Activated T-cell treated with anti-CD3 and anti-CD28 coated beads for 48 hours (primary cell): Measurements from ENCODE around the gene PASD1.
"Not testable (repeated sequence)": the region's sequence is repeated elsewhere in the genome, so short reads cannot be mapped to it uniquely, and the experiment has no call there.

ENCODE experiments used
- DNase-seq: peaks from one replicate; pipeline ENCODE4 v3.0.0-alpha.2; 2020; ENCODE audit warnings: low read depth

Gene PASD1

DNA sequence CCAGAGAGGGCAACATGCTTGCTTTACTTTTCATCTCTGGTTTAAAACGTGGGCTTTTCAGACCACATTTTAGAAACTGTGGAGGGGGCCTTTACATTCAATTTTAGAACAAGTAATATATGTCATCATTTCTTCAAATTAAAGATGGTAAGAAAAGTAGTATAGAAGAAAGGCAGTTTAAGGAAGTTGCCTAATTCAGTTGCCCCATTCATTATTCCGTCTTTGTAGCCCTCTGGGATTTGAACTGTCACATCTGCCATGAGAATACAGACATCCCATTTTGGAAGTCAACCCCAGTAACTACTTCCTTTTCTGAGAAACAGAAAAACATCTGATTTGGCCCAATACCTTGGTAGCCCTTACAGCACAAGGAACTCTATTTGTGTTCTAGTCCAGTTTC, 61.2 kb downstream of the PASD1 start:
- no peak for DNase-seq

DNA sequence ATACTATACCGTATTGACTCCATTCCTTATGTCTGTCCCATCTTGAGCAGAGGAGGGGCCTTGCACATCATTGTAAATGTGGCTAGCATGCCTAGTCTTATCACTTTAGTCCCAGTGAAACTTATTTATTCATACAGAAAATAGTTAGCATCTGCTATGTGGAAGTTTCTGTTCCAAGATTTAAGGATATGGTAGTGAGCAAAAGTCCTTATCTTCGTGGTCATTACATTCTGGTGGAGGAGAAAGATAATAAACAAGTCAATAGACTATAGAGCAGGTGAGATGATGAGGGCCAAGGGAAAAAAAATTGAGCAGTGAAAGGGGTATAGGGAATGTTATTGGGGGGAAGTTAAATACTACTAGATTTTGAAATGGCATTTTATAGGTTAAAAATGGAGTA, 68.3 kb downstream of the PASD1 start:
- no peak for DNase-seq

DNA sequence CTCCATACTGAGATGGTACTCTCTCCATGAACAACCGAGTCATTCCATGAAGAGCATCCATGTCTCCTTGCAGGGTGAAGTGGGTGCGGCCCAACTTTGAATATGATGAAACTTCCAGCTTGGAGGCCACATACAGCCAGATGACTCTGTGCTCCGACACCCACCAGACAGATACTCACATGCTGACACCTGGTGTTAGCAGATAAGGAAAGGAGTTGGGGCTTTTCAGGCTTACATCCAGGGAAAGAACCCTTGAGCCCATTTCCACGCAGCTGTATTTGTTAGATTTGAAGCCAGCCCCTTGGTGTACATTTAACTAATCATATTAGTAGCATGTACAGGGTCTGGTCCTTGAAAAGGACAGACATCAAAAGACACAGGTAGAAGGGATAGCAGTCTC, 69.7 kb downstream of the PASD1 start:
- no peak for DNase-seq

DNA sequence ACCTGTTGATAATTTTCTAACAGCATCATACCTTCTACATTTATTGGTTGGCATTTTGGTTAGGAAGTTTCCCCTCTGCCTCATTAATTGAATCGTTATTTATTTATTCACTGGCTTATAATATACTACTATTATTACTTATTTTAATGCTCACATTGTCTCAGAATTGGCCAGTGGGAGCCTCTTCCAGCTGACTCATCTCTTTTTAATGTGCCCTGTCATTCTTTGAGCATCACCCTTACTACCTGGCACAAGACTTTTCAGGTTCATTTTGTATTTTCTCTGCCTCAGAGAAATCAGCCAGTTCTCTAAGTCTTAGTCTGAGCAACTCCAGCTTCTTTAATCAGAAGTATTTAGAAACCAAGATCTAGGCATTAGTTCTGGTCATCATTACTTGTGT, 71.5 kb downstream of the PASD1 start:
- DNase-seq, result no peak

DNA sequence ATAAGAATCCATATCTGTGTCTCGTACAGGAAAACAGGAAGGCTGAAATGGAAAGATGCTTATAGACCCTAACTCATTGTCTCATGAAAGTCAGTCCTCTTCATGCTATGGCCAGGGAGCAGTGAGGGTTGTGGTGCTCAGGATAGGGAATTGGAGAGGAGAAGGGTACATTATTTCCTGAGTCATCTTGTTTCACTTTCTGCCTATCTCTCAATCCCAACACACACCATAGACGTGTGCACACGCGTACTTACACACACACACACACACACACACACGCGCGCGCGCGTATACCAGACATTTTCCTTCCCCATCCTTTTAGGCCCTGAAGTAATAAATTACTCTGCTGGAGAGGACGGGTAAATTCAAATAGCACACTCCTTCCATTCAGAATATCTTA, 78.1 kb downstream of the PASD1 start:
- no peak for DNase-seq

DNA sequence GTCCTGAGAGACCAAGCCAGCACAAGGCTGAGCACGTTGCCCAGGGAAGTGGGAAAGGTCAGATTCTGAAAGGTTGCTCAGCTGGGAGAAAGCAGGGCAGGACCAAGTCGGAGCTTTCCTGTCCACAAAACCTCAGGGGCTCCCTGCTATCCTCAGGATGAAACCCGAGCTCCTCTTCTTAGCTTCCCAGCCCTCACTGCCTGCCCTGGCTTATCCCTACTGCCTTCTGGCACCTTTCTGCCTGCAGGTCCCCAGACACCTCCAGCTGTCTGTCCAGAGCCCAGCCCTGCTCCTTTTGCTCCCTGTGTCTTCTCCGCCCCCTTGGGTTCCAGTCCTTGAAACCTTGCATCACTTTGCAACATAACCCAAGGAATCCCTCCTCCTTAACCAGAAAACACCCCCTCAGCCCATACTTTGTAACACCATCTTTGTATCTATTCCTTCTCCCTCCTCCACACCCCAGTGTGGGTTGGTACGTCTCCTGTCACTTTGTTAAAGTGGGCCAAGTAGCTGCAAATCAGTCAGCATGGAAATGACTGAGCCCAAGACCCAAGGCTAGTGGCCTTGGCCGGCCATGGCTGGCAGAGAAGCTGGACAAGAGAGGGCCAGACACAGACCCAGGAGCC, 111.8 kb downstream of the PASD1 start:
- DNase-seq, result no peak

DNA sequence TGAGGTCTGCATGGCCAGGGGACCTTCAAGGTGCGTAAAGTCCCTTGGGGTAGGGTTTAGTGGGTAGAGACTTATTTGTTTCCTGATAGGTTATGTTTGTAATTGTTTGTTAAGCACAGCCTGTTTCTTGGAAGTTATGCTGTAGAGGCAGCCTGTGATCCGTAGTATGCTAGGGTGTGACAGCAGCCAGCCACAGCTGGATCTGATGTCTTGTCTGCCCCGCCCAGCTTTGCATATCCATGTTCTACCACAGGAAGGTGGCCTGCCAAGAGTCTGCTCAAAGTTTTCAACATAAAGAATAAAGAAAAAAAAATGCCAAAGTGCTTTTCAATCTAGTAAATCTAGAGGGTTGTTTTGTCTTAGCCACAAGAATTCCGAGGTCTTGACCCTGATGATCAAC, 112.7 kb downstream of the PASD1 start:
- no peak for DNase-seq

DNA sequence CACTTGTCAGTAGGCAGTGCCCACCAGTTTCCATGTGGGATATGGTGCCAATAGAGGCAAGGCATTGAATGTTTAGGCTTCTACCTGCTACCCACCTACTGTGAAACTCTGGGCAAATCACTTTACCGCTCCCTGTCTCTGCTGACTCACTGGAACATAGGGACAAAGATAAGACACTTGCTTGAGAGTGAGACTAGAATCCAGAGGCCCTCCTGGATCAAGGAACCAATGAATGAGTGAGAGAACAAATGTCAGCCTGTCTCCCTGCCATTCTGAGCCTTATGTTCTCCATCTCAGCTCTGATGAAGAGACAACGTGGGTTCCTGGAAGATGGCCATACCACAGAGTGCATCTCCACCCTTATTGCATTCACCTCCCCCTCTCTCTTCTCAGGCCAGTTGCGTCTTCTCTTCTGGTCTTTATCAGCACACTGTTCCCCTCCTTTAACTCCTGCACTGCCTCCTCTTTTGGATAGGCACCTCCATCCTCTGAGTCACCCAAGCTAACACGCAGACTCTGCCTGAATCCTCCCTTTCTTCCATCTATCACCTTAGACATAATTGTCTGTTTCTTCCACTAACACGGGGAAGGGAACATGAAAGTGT, 116.4 kb downstream of the PASD1 start:
- DNase-seq, result no peak

DNA sequence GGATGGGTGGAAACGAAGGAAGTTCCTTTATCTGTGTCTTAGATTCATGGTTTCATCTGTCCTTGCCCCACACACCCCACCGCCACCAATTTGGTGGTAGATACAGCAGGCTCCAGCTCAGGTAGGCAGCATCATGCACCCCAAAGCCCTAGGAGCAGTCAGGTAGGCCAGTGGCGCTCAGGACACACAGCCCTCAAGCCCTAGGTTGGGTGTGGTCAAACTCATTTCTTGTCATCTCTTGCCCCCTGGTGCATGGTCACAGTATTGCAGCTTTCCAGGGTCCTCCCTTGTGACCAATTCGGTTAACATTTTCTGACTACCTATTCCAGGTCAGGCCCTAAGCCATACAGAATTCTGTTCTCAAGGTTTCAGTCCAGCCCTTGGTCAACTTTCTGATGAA, 117.3 kb downstream of the PASD1 start:
- peak; percentile 42 for DNase-seq

DNA sequence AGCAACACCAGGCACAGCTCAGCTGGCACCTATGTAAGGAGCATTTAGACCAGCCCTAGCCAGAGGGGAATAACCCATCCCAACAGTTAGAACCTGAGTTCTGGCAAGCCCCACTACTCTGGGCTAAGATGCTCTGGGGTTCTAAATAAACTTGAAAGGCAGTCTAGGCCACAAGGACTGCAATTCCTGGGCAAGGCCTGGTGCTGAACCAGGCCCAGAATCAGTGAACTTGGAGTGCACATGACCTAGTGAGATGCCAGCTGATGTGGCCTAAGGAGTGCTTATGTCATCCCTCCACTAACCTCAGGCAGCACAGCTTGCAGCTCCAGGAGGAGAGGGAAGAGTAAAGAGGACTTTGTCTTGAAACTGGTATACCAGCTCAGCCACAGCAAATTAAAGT, 124.2 kb downstream of the PASD1 start:
- no peak for DNase-seq

DNA sequence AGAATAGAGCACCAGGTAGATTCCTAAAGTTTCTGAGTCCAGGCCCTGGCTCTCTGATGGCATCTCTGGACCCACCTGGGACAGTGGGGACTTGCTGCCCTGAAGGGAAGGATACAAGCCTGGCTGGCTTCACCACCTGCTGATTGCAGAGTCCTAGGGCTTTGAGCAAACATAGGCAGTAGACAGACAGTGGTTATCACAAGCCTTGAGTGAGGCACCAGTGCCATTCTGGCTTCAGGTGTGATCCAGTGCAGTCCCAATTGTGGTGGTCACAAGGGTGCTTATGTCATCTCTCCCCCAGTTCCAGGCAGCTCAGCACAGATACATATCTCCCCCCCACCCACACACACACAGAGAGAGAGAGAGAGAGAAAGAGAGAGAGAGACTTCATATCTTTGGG, 125.2 kb downstream of the PASD1 start:
- no peak for DNase-seq

DNA sequence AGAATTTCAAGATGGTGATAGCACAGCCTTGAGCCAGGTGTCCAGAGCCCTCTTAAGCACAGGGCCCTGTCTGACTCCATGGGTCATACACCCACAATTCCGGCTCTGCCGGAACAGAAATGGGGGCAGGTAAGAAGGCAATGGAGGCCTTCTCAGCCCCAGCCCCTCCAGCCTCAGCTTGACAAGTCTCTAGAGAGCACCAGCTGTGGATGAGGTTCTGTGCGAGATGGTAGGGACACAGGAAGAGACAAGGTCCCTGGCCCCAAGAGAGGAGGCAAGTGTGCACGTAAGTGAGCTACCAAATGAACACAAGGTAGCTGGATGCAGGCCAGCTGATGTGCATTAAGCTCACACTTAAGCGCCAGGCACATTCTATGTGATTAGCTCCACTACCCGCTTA, 129.3 kb downstream of the PASD1 start:
- no peak for DNase-seq

DNA sequence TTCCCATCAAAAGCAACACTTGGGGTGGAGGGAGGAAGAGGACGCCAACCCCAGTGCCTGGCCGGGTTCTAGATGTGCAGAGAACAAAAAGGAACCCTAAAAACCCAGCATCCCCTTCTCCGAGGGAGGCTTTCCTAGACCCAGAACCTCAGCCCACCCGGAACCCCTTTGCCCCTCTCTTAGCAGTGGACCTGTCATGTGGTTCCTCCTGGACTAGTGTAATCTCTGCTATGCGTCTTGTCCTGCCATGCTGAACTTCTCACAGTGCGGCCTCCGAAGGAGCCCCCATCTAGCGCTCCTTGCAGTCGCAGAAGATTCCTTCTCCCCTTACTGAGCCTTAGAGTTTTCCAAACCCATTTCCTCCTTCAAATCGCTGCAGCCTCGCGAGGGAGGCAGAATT, 130.6 kb downstream of the PASD1 start:
- no peak for DNase-seq

DNA sequence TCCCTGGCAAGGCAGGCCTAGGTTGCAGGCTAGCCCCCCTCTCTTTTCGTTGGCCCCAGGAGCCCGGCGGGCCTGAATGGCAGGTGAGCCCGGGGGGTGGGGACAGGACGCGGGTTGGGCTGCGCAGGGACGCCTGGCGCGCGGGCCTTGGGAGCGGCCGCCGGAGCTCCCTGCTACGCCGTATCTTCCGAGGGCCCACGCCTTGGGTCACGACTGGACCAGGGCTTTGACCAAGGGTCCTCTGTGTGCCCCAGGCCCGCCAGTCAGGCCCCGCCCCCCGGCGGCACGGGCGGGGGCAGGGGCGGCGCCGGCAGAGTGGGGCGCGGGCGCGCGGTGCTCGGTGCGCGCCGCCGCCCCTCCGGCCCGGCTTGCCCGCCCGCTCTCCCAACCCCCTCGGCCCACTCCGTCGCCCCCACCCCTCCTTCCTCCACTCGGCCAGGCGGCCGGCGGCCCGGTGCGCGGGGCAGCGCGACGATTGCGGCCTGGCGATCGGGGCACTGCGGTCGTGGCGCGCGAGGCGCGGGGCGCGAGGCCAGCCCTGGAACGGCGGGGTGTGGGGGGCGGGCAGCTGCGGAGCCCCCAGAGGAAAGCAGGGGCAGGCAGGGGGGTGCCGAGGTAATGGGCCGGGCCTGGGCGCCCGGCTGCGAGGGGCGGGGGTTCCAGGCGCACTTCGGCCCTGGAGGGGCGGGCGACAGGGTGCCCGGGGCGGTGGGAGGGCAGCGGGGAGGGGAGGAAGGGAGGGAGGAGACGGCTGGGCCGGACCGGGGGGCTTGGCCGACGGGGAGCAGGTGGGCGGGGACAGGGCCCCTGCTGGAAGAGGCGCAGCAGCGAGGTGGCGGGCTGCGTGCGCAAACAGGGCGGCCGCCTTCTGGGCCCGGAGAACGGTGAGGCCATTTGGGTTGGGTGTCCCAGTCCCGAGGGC, 131.4 kb downstream of the PASD1 start, which contains the start of gene PRRG3:
Gene PRRG3, plus strand, starts transcription at position 798 of the 922 bp plus-strand sequence. CDS start 3,357 bp downstream, outside the sequence.
- no peak for DNase-seq

DNA sequence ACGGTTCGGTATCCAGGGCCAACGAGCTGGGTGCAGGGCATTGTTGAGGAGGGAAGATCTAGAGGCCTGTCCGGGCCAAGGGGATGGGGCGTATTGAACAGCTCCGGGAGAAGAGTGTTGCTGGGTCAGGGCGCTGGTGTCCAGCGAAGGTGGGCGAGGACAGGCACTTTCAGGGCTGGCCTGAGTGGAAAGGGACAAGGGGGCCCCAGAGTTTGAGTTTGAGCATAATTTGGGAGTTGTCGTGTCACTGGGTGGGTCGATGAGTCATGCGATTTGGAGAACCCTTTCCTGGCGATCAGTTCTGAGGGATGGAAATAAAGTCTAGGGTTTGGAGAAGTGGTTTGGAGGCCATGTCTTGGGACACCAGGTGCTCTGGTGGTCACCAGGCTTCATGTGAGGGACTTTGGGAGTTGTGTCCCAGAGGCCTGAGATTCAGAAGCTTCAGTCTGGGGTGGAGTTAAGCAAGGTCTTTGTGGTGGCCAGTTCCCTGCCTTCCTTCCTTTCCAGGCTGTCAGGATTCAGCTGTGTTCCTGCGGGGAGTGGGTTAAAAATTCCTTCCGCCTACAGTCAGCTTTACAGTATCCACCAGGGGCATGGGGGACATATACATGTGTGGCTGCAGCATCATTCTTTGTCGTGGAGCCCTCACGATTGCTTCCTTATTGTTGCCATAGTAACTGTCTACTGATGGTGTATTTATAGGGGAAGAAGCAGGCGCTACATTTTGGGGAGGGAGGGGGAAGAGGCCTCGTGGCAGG, 132.3 kb downstream of the PASD1 start:
- DNase-seq, result no peak

DNA sequence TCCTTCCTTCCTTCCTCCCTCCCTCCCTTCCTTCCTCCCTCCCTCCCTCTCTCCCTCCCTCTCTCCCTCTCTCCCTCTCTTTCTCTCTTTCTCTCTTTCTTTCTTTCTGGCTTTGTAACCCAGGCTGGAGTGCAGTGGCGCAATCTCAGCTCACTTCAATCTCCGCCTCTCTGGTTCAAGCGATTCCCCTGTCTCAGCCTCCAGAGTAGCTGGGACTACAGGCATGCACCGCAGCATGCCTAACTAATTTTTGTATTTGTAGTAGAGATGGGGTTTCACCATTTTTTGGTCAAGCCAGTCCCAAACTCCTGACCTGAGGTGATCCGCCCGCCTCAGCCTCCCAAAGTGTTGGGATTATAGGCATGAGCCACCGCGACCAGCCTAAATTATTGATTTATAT, 133.6 kb downstream of the PASD1 start:
- DNase-seq, result not testable (repeated sequence)

DNA sequence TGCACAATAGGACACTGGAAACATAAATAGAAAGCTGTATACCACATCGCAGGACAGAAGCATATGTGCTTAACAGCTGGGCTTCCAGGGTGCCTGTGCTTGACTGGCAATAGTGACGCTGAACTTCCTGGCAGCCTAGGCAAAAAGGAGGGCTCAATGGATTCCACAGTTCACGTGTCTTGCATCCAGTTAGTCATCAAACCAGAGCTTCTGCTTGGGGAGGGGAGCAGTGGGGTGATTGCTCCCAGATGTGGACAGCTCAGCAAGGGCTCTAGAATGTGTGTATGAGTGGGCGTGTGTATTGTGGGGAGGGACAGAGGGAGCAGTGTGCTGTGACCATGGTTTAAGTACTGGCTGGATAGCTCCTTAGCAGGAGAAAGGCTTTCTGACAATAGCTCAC, 134.0 kb downstream of the PASD1 start:
- DNase-seq, result no peak

DNA sequence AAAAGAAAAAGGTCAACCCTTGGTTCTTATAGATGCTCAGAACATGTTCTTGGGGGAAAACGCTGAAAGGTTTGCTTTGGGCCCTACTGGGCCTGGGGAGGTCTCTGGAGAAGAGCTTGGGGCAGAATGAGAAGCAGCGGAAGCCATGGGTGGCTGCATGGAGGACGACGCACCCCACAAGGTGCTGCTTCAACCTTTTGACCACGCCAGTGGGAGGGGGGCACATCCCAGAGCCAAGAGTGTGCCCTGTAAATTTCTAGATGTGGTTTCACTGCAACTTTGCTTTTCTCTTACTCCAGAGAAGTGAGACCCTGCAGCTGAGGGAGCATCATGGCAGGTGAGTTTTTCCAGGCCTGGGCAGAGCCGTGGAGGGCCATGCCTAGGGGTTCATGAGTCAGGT, 135.0 kb downstream of the PASD1 start:
- no peak for DNase-seq

DNA sequence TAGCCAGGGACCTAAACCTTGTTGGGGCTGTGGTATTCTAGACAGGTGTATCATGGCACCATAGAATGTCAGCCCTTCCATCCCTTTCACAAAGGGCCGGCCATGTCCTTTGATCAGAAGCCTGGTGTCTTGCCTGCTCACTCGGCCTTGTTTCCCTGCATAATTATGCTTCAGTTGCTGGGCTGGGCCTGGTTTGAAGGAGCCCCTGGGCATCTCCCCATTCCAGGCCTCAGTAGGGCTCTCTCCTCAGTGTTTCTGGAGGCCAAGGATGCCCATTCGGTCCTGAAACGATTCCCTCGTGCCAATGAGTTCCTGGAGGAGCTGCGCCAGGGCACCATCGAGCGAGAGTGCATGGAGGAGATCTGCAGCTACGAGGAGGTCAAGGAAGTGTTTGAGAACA, 136.3 kb downstream of the PASD1 start:
- DNase-seq, result no peak

DNA sequence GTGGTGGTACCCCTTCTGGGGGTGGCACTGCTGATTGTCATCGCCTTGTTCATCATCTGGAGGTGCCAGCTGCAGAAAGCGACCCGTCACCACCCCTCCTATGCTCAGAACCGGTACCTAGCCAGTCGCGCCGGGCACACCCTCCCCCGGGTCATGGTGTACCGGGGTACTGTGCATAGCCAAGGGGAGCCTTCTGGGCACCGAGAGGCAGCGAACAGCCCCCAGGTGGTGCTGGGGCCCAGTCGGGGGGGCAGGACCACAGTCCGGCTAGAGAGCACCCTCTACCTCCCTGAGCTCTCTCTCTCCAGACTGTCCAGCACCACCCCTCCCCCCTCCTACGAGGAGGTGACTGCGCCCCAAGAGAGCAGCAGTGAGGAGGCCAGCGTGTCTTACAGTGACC, 137.1 kb downstream of the PASD1 start:
- no peak for DNase-seq

DNA sequence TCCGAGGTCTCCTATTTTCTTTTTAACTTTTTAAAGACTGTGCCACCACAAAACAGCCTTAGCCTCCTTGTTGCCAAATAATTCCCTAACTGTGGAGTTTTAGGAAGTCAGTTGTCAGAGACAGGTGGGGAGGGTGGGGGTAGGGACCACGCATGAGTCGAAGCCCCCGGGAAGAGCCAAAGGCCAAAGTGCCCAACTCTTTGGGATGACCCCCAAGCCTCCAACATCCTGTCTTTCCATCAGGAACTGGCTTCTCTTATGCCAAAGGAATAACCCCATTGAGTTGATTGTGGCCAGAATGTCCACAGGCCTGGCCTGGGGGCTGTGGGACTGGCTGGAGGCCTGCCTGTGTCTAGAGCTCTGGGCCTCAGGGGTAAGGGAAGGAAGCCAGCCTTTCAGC, 137.6 kb downstream of the PASD1 start:
- DNase-seq, result no peak

DNA sequence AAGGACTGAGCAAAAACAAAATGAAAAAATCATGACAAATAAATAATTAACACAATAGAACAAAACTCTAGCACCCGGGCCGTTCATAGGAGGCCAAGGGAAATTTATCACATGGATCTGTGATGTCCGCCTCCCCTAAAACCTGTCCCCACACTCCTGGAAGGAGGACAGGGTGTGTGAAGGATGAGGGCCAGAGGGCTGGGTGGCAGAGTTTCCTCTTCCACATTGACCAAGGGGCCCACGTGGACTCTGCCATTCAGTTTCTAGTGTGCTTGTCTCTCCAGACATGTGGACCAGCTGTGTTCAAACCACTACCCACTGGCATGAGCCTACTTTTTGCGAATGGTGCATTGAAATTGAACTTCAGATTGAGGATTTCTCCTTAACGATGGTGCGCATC, 138.1 kb downstream of the PASD1 start:
- no peak for DNase-seq
